Vagina (tissue), 2 donors: ENCODE results near the gene VPS51. TPM values are rescaled to one million over a fixed set of nuclear protein-coding genes. Genes with fewer than 3 reads are reported as not detected.

Experiments used
- DNase-seq, 2 donors: peaks; one replicate each; pipeline ENCODE4 v3.0.0-alpha.2; 2017; ENCODE audit errors: extremely low spot score in 2 of 2
- H3K27ac ChIP-seq: fragments of 200-600 bp; sonication (generic); one replicate; pipeline ENCODE4 v1.5.1; 2019
- H3K27me3 ChIP-seq: fragments of 200-600 bp; sonication (generic); one replicate; pipeline ENCODE4 v1.5.1; 2019
- H3K36me3 ChIP-seq, 2 donors: fragments of 200-600 bp; sonication (generic); one replicate each; pipeline ENCODE4 v1.5.1; 2017 to 2019
- H3K4me1 ChIP-seq: fragments of 200-600 bp; sonication (generic); one replicate; pipeline ENCODE4 v1.5.1; 2019
- H3K4me3 ChIP-seq, 2 donors: fragments of 200-600 bp; sonication (generic); 1 replicate in 1 of 2; 2 replicates in 1 of 2; pipeline ENCODE4 v1.5.1; 2016 to 2019
- H3K9me3 ChIP-seq: fragments of 200-600 bp; sonication (generic); one replicate; pipeline ENCODE4 v1.5.1; 2019
- CTCF ChIP-seq, 3 experiments: fragments of 450-650 bp in 2 of 3; fragments of 200-600 bp in 1 of 3; sonication (generic) in 1 of 3; IDR thresholded peaks; one replicate each; pipeline ENCODE4 v1.5.1; 2017 to 2019; ENCODE audit warnings: antibody characterized with exemption in 3 of 3, mild to moderate bottlenecking in 2 of 3, moderate library complexity in 2 of 3
- POLR2A ChIP-seq, 2 donors: fragments of 450-650 bp; IDR thresholded peaks; one replicate each; pipeline ENCODE4 v1.6.1; 2017; ENCODE audit warnings: antibody characterized with exemption in 2 of 2, mild to moderate bottlenecking in 2 of 2, moderate library complexity in 2 of 2
- POLR2AphosphoS5 ChIP-seq, 2 donors: sonication (generic); formaldehyde crosslinking; IDR thresholded peaks; one replicate each; pipeline ENCODE4 v1.9.0; 2017; ENCODE audit warnings: antibody characterized with exemption in 2 of 2, mild to moderate bottlenecking in 2 of 2, low read depth in 1 of 2; ENCODE audit not compliant: insufficient read depth in 1 of 2
- intact Hi-C: fragments of 100-400 bp; cut with DNase I; formaldehyde crosslinking; loops from one replicate; pipeline ENCODE4 v1.15.1; 2023
- total RNA-seq: library from RNA; depleted of rRNA; stranded (reverse); fragments of >200 nt; gene quantifications from one replicate; pipeline ENCODE4 v1.2.3, GENCODE V29; 2016

VPS51 gene
- total RNA-seq, 1 donor from 2014 or later, result 191 TPM

GRCh38 chr11:65104628-65105027, 8.6 kb downstream of the VPS51 start:
- TF ChIP-seq POLR2A (IDR thresholded peaks at IDR 0.05) (no peak), POLR2AphosphoS5 (IDR thresholded peaks at IDR 0.05; ENCODE audit: insufficient read depth in 1 of 2, low read depth in 1 of 2) (no peak), CTCF (IDR thresholded peaks at IDR 0.05) (no peak)
- peaks cover 0 to 12% of the 10 kb centered on the region in 2 donors for H3K36me3 ChIP-seq
- intact Hi-C loops, result no loop called here
- no peaks in the 10 kb centered on the region for H3K9me3 ChIP-seq
- no peak overlapping the region for H3K4me3 ChIP-seq
- no peaks in the 10 kb centered on the region for H3K27me3 ChIP-seq
- DNase-seq, result no peak
- no peak overlapping the region for H3K27ac ChIP-seq
- H3K4me1 ChIP-seq, result peaks cover 6% of the 10 kb centered on the region

GRCh38 chr11:65107078-65107477, 11.1 kb downstream of the VPS51 start:
- H3K36me3 ChIP-seq, result peaks cover 0 to 12% of the 10 kb centered on the region in 2 donors
- no peaks in the 10 kb centered on the region for H3K9me3 ChIP-seq
- TF ChIP-seq POLR2AphosphoS5 (IDR thresholded peaks at IDR 0.05; ENCODE audit: insufficient read depth in 1 of 2, low read depth in 1 of 2), result no peak
- TF ChIP-seq POLR2A (IDR thresholded peaks at IDR 0.05), result no peak
- no peak for TF ChIP-seq CTCF (IDR thresholded peaks at IDR 0.05)
- peaks cover 27% of the 10 kb centered on the region for H3K4me1 ChIP-seq
- no peak overlapping the region for H3K4me3 ChIP-seq
- intact Hi-C loops, result no loop called here
- H3K27me3 ChIP-seq, result no peaks in the 10 kb centered on the region
- DNase-seq, result no peak
- no peak overlapping the region for H3K27ac ChIP-seq

GRCh38 chr11:65107751-65108468, 11.9 kb downstream of the VPS51 start:
- H3K27me3 ChIP-seq, result no peaks in the 10 kb centered on the region
- intact Hi-C loops, result no loop called here
- peaks cover 0 to 12% of the 10 kb centered on the region in 2 donors for H3K36me3 ChIP-seq
- H3K4me1 ChIP-seq, result peaks cover 34% of the 10 kb centered on the region
- H3K27ac ChIP-seq, result no peak overlapping the region
- H3K4me3 ChIP-seq, result no peak overlapping the region
- no peaks in the 10 kb centered on the region for H3K9me3 ChIP-seq
- TF ChIP-seq POLR2A (IDR thresholded peaks at IDR 0.05) (no peak), POLR2AphosphoS5 (IDR thresholded peaks at IDR 0.05; ENCODE audit: insufficient read depth in 1 of 2, low read depth in 1 of 2) (no peak), CTCF (IDR thresholded peaks at IDR 0.05) (no peak)
- no peak for DNase-seq

- H3K9me3 ChIP-seq, result no peaks in the 10 kb centered on the region
- TF ChIP-seq POLR2A (IDR thresholded peaks at IDR 0.05), result no peak
- H3K4me3 ChIP-seq, result no peak overlapping the region
- intact Hi-C loops, result no loop called here
- no peak overlapping the region for H3K27ac ChIP-seq
- H3K36me3 ChIP-seq, result peaks cover 0 to 12% of the 10 kb centered on the region in 2 donors
- H3K4me1 ChIP-seq, result peaks cover 37% of the 10 kb centered on the region
- no peak for DNase-seq
- H3K27me3 ChIP-seq, result no peaks in the 10 kb centered on the region
Measured at GRCh38 chr11:65108469-65109123, 12.6 kb downstream of the VPS51 start.

GRCh38 chr11:65109231-65110198, 13.5 kb downstream of the VPS51 start:
- intact Hi-C loops, result no loop called here
- DNase-seq, result no peak
- no peaks in the 10 kb centered on the region for H3K9me3 ChIP-seq
- peaks cover 37% of the 10 kb centered on the region for H3K4me1 ChIP-seq
- H3K27ac ChIP-seq, result no peak overlapping the region
- no peak overlapping the region for H3K4me3 ChIP-seq
- H3K27me3 ChIP-seq, result no peaks in the 10 kb centered on the region
- H3K36me3 ChIP-seq, result peaks cover 0 to 12% of the 10 kb centered on the region in 2 donors
- no peak for TF ChIP-seq POLR2AphosphoS5 (IDR thresholded peaks at IDR 0.05; ENCODE audit: insufficient read depth in 1 of 2, low read depth in 1 of 2)
- TF ChIP-seq CTCF (IDR thresholded peaks at IDR 0.05), result no peak
- TF ChIP-seq POLR2A (IDR thresholded peaks at IDR 0.05), result no peak
